SK-MEL-5 (cell line): Measurements from ENCODE around the gene PARVB. TPM values are rescaled to one million over a fixed set of nuclear protein-coding genes. Genes with fewer than 3 reads are reported as not detected.
"Not testable (repeated sequence)": the region's sequence is repeated elsewhere in the genome, so short reads cannot be mapped to it uniquely, and the experiment has no call there.

Source experiments
- DNase-seq: peaks from one replicate; pipeline ENCODE4 v3.0.0-alpha.2; 2016; ENCODE audit warnings: low read depth, low spot score
- in situ Hi-C: cut with HindIII; loops from 2 replicates; pipeline ENCODE4 v1.10.0; 2016; ENCODE audit warnings: low sequenced_read_pairs, high pct_unique_total_duplicates, low pct_unique_long_range_greater_than_20kb
- total RNA-seq: library from RNA; depleted of rRNA; stranded (reverse); fragments of >200 nt; shearing (Covaris generic); gene quantifications from 2 replicates; pipeline ENCODE4 v1.2.3, GENCODE V29; 2014

PARVB gene
- total RNA-seq, 1 experiment from 2014 or later, result 164 TPM

- no peak for DNase-seq
- in situ Hi-C loops, result loop anchor here (25.0 kb wide), 1 partner anchor 93 kb away; no protein-coding TSS in a partner anchor
Measured at GRCh38 chr22:43994416-43994815, 29.7 kb upstream of the PARVB start.

- in situ Hi-C loops, result loop anchor here (25.0 kb wide), 1 partner anchor 92 kb away; no protein-coding TSS in a partner anchor
- DNase-seq, result no peak
Measured at GRCh38 chr22:43995057-43995685, 28.9 kb upstream of the PARVB start.

- in situ Hi-C loops, result loop anchor here (25.0 kb wide), 1 partner anchor 92 kb away; no protein-coding TSS in a partner anchor
- DNase-seq, result no peak
Measured at GRCh38 chr22:43995798-43996169, 28.3 kb upstream of the PARVB start.

GRCh38 chr22:43996170-43996980 is 27.7 kb upstream of the PARVB start:
- in situ Hi-C loops, result loop anchor here (25.0 kb wide), 1 partner anchor 91 kb away; no protein-coding TSS in a partner anchor
- no peak for DNase-seq

- in situ Hi-C loops, result loop anchor here (25.0 kb wide), 1 partner anchor 90 kb away; no protein-coding TSS in a partner anchor
- DNase-seq, result no peak
Measured at GRCh38 chr22:43996981-43997265, 27.2 kb upstream of the PARVB start.

GRCh38 chr22:43998679-43999264 is 25.3 kb upstream of the PARVB start:
- in situ Hi-C loops, result loop anchor here (25.0 kb wide), 1 partner anchor 89 kb away; no protein-coding TSS in a partner anchor
- DNase-seq, result no peak

- in situ Hi-C loops, result loop anchor here (25.0 kb wide), 1 partner anchor 88 kb away; no protein-coding TSS in a partner anchor
- no peak for DNase-seq
Measured at GRCh38 chr22:43999378-43999777, 24.7 kb upstream of the PARVB start.

GRCh38 chr22:44000123-44000522 is 24.0 kb upstream of the PARVB start:
- in situ Hi-C loops, result no loop called here
- peak; percentile 62 for DNase-seq

GRCh38 chr22:44001521-44001920 is 22.6 kb upstream of the PARVB start:
- DNase-seq, result no peak
- in situ Hi-C loops, result no loop called here

GRCh38 chr22:44002324-44002723 is 21.8 kb upstream of the PARVB start:
- in situ Hi-C loops, result no loop called here
- no peak for DNase-seq

- in situ Hi-C loops, result no loop called here
- no peak for DNase-seq
Measured at GRCh38 chr22:44002997-44003396, 21.1 kb upstream of the PARVB start.

GRCh38 chr22:44003405-44004103 is 20.5 kb upstream of the PARVB start:
- in situ Hi-C loops, result no loop called here

GRCh38 chr22:44004104-44004460 is 20.0 kb upstream of the PARVB start:
- in situ Hi-C loops, result no loop called here
- no peak for DNase-seq

More at GRCh38 chr22:44003405-44004103, 20.5 kb upstream of the PARVB start:
- DNase-seq, result peak; percentile 58

GRCh38 chr22:44005524-44005923 is 18.6 kb upstream of the PARVB start:
- in situ Hi-C loops, result no loop called here

GRCh38 chr22:44012162-44012561 is 11.9 kb upstream of the PARVB start:
- no peak for DNase-seq
- in situ Hi-C loops, result no loop called here

More at GRCh38 chr22:44005524-44005923, 18.6 kb upstream of the PARVB start:
- no peak for DNase-seq

GRCh38 chr22:44012591-44012990 is 11.5 kb upstream of the PARVB start:
- no peak for DNase-seq
- in situ Hi-C loops, result no loop called here

GRCh38 chr22:44014241-44014640 is 9.9 kb upstream of the PARVB start:
- no peak for DNase-seq
- in situ Hi-C loops, result no loop called here

- in situ Hi-C loops, DNase-seq: not testable (repeated sequence)
Measured at GRCh38 chr22:44016586-44016985, 7.5 kb upstream of the PARVB start.
